Smooth muscle cell (in vitro differentiated cells): ENCODE measurements around the gene LRRC38. TPM values are rescaled to one million over a fixed set of nuclear protein-coding genes. Genes with fewer than 3 reads are reported as not detected.

ENCODE experiments used
- DNase-seq: peaks from one replicate; lab custom pipeline; 2025; ENCODE audit not compliant: unreplicated experiment; lab: John Stamatoyannopoulos, UW
- H2AFZ ChIP-seq: fragments of 200-600 bp; sonication (generic); 2 replicates; pipeline ENCODE4 v1.6.0; 2016; ENCODE audit warnings: antibody characterized with exemption, low read depth, mild to moderate bottlenecking
- H3F3A ChIP-seq: fragments of 200-600 bp; sonication (generic); 2 replicates; pipeline ENCODE4 v1.6.0; 2017; ENCODE audit warnings: antibody characterized with exemption, low read depth
- H3K27ac ChIP-seq: fragments of 200-600 bp; sonication (generic); 2 replicates; pipeline ENCODE4 v1.5.1; 2016; ENCODE audit warnings: low read depth, mild to moderate bottlenecking
- H3K27me3 ChIP-seq: fragments of 200-600 bp; sonication (generic); 2 replicates; pipeline ENCODE4 v1.6.1; 2016; ENCODE audit warnings: low read depth, mild to moderate bottlenecking
- H3K36me3 ChIP-seq: fragments of 200-600 bp; sonication (generic); 2 replicates; pipeline ENCODE4 v1.5.1; 2016; ENCODE audit warnings: low read depth
- H3K4me1 ChIP-seq: fragments of 200-600 bp; sonication (generic); 2 replicates; pipeline ENCODE4 v1.5.1; 2016; ENCODE audit warnings: low read depth
- H3K4me2 ChIP-seq: fragments of 200-600 bp; sonication (generic); 2 replicates; pipeline ENCODE4 v1.6.0; 2016; ENCODE audit warnings: mild to moderate bottlenecking
- H3K4me3 ChIP-seq: fragments of 200-600 bp; sonication (generic); 2 replicates; pipeline ENCODE4 v1.5.1; 2016; ENCODE audit warnings: mild to moderate bottlenecking
- H3K79me2 ChIP-seq: fragments of 200-600 bp; sonication (generic); 2 replicates; pipeline ENCODE4 v1.6.0; 2016; ENCODE audit warnings: low read depth, mild to moderate bottlenecking
- H3K9ac ChIP-seq: fragments of 200-600 bp; sonication (generic); 2 replicates; pipeline ENCODE4 v1.6.0; 2016; ENCODE audit warnings: low read depth
- H3K9me3 ChIP-seq: fragments of 200-600 bp; sonication (generic); replicated peaks from 2 replicates; pipeline ENCODE4 v1.5.1; 2016; ENCODE audit warnings: low read depth
- H4K20me1 ChIP-seq: fragments of 200-600 bp; sonication (generic); 2 replicates; pipeline ENCODE4 v1.6.0; 2016; ENCODE audit warnings: low read depth
- CTCF ChIP-seq: fragments of 200-600 bp; sonication (generic); IDR thresholded peaks from 2 replicates; pipeline ENCODE4 v1.5.1; 2017; ENCODE audit warnings: borderline replicate concordance, mild to moderate bottlenecking, antibody characterized with exemption; ENCODE audit not compliant: insufficient read depth, poor library complexity, severe bottlenecking
- WGBS: methylation state at CpG from one replicate; pipeline ENCODE4 v1.1.7; 2016; ENCODE audit warnings: low lambda C conversion rate; 5-methylcytosine and 5-hydroxymethylcytosine counted together
- polyA plus RNA-seq: library from polyadenylated mRNA; unstranded; fragments of >200 nt; fragmentation: Nextera tagmentation; extraction: Ambion mirVana; gene quantifications from 2 replicates; pipeline ENCODE4 v1.2.1, GENCODE V29; 2016
- total RNA-seq: library from RNA; depleted of rRNA; stranded (reverse); fragments of >200 nt; gene quantifications from 2 replicates; pipeline ENCODE4 v1.2.3, GENCODE V29; 2014

Gene LRRC38
- total and polyA plus RNA-seq, 2 experiments from 2014 or later, result 0.39 TPM; not detected in 1

- Histone ChIP-seq H3K4me1 (no peaks in the 10 kb centered on the region), H3K79me2 (no peaks in the 10 kb centered on the region), H3K9me3 (no peaks in the 10 kb centered on the region), H3K4me3 (no peak overlapping the region), H3K27ac (no peak overlapping the region), H3F3A (no peaks in the 10 kb centered on the region), H3K27me3 (peaks cover 6% of the 10 kb centered on the region), H3K4me2 (no peak overlapping the region), H2AFZ (no peak overlapping the region), H4K20me1 (no peaks in the 10 kb centered on the region), H3K36me3 (no peaks in the 10 kb centered on the region), H3K9ac (no peak overlapping the region)
- no peak for TF ChIP-seq CTCF
- whole genome bisulfite sequencing, result 78% methylated on average over 6 of the region's 7 CpGs
- no peak for DNase-seq
Measured at GRCh38 chr1:13495186-13495585, 18.6 kb downstream of the LRRC38 start.

GRCh38 chr1:13494712-13495111, 19.1 kb downstream of the LRRC38 start:
- H3K36me3 ChIP-seq, result no peaks in the 10 kb centered on the region
- no peak overlapping the region for H3K27ac ChIP-seq
- H3K4me2 ChIP-seq, result no peak overlapping the region
- H3K4me1 ChIP-seq, result no peaks in the 10 kb centered on the region
- TF ChIP-seq CTCF, result no peak
- H2AFZ ChIP-seq, result no peak overlapping the region
- 86% methylated on average over 6 of the region's 6 CpGs for WGBS
- no peak overlapping the region for H3K9ac ChIP-seq
- no peaks in the 10 kb centered on the region for H3K79me2 ChIP-seq
- H3K4me3 ChIP-seq, result no peak overlapping the region
- peaks cover 5% of the 10 kb centered on the region for H3K27me3 ChIP-seq
- no peaks in the 10 kb centered on the region for H3F3A ChIP-seq
- no peak for DNase-seq
- no peaks in the 10 kb centered on the region for H3K9me3 ChIP-seq
- no peaks in the 10 kb centered on the region for H4K20me1 ChIP-seq

DNA sequence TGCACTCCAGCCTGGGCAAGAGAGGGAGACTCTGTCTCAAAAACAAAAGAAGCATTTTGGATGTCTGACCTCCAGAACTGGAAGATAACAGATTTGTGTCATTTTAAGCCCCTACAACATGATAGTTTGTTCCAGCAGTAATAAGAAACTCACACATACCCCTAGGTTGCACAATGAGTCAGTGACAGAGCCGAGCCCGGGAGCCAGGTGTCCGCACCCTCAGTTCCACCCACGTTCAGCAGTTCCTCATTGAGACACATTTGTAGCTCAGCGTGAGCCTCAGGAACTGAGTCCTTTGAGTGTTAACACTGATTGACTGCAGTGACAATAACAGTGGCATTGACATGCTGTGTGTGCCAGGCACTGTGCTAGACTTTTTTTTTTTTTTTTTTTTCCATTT, 19.8 kb downstream of the LRRC38 start:
- DNase-seq, result no peak

More for the DNA sequence above, 19.8 kb downstream of the LRRC38 start:
- Histone ChIP-seq H3K9ac (no peak overlapping the region), H3K36me3 (no peaks in the 10 kb centered on the region), H3K27ac (no peak overlapping the region), H3K79me2 (no peaks in the 10 kb centered on the region), H3K27me3 (no peaks in the 10 kb centered on the region), H3K9me3 (no peaks in the 10 kb centered on the region), H4K20me1 (no peaks in the 10 kb centered on the region), H3F3A (no peaks in the 10 kb centered on the region), H2AFZ (no peak overlapping the region), H3K4me2 (no peak overlapping the region), H3K4me1 (no peaks in the 10 kb centered on the region), H3K4me3 (no peak overlapping the region)
- WGBS, result 92% methylated on average over 5 of the region's 5 CpGs
- TF ChIP-seq CTCF, result no peak
